Neural progenitor cell (in vitro differentiated cells): ENCODE results near the gene FAM53B. TPM values are rescaled to one million over a fixed set of nuclear protein-coding genes. Genes with fewer than 3 reads are reported as not detected.

Experiments used
- DNase-seq: peaks from one replicate; pipeline ENCODE4 v3.0.0-alpha.2; 2016; ENCODE audit warnings: low spot score
- H2AFZ ChIP-seq: fragments of 200-600 bp; sonication (generic); replicated peaks from 2 replicates; pipeline ENCODE4 v1.6.1; 2016; ENCODE audit warnings: antibody characterized with exemption
- H3F3A ChIP-seq: fragments of 200-600 bp; sonication (generic); 2 replicates; pipeline ENCODE4 v1.6.1; 2016; ENCODE audit warnings: antibody characterized with exemption, low read depth
- H3K27ac ChIP-seq: fragments of 200-600 bp; sonication (generic); 2 replicates; pipeline ENCODE4 v1.5.1; 2016; ENCODE audit warnings: mild to moderate bottlenecking
- H3K27me3 ChIP-seq: fragments of 200-600 bp; sonication (generic); 2 replicates; pipeline ENCODE4 v1.6.1; 2016; ENCODE audit warnings: mild to moderate bottlenecking, moderate library complexity
- H3K36me3 ChIP-seq: fragments of 200-600 bp; sonication (generic); 2 replicates; pipeline ENCODE4 v1.5.1; 2016
- H3K4me1 ChIP-seq: fragments of 200-600 bp; sonication (generic); 2 replicates; pipeline ENCODE4 v1.6.1; 2016; ENCODE audit warnings: mixed run types
- H3K4me2 ChIP-seq: fragments of 200-600 bp; sonication (generic); 2 replicates; pipeline ENCODE4 v1.6.1; 2016
- H3K4me3 ChIP-seq: fragments of 200-600 bp; sonication (generic); 2 replicates; pipeline ENCODE4 v1.5.1; 2016
- H3K79me2 ChIP-seq: fragments of 200-600 bp; sonication (generic); 2 replicates; pipeline ENCODE4 v1.6.1; 2016; ENCODE audit warnings: low read depth
- H3K9ac ChIP-seq: fragments of 200-600 bp; sonication (generic); 2 replicates; pipeline ENCODE4 v1.6.1; 2016
- H3K9me3 ChIP-seq: fragments of 200-600 bp; sonication (generic); 2 replicates; pipeline ENCODE4 v1.5.1; 2016; ENCODE audit warnings: low read depth
- H4K20me1 ChIP-seq: fragments of 200-600 bp; sonication (generic); 2 replicates; pipeline ENCODE4 v1.6.1; 2016; ENCODE audit warnings: low read depth
- H3K27ac Mint-ChIP-seq: 3 replicates; pipeline ENCODE4 v1.8.0; 2021; ENCODE audit warnings: mixed read lengths
- H3K27me3 Mint-ChIP-seq: 2 replicates; pipeline ENCODE4 v1.8.0; 2022; ENCODE audit warnings: low read depth, mild to moderate bottlenecking, inconsistent platforms, moderate library complexity, mixed read lengths; ENCODE audit not compliant: insufficient read depth
- H3K36me3 Mint-ChIP-seq: 3 replicates; pipeline ENCODE4 v1.8.0; 2021; ENCODE audit warnings: mixed read lengths
- H3K4me1 Mint-ChIP-seq: 3 replicates; pipeline ENCODE4 v1.8.0; 2021; ENCODE audit warnings: mixed read lengths
- H3K4me3 Mint-ChIP-seq: 3 replicates; pipeline ENCODE4 v1.8.0; 2021; ENCODE audit warnings: mild to moderate bottlenecking, moderate library complexity, mixed read lengths
- H3K9me3 Mint-ChIP-seq: 3 replicates; pipeline ENCODE4 v1.8.0; 2020; ENCODE audit warnings: mixed read lengths
- EZH2 ChIP-seq: fragments of 200-600 bp; sonication (generic); IDR thresholded peaks from 2 replicates; pipeline ENCODE4 v1.6.1; 2017; ENCODE audit warnings: antibody characterized with exemption, mild to moderate bottlenecking, moderate library complexity
- EZH2phosphoT487 ChIP-seq: fragments of 200-600 bp; sonication (generic); IDR thresholded peaks from 2 replicates; pipeline ENCODE4 v1.6.1; 2017; ENCODE audit warnings: antibody characterized with exemption
- total RNA-seq: library from RNA; depleted of rRNA; stranded (reverse); fragments of >200 nt; gene quantifications from 2 replicates; pipeline ENCODE4 v1.2.3, GENCODE V29; 2015; ENCODE audit warnings: low replicate concordance
- TF ChIP-seq, protein P1 (sequence below): fragments of 200-600 bp; sonication (generic); IDR thresholded peaks from 2 replicates; pipeline ENCODE4 v1.5.1; 2017; ENCODE audit warnings: antibody characterized with exemption, mild to moderate bottlenecking

FAM53B gene
- total RNA-seq, 1 donor from 2014 or later = 15.3 TPM

DNA sequence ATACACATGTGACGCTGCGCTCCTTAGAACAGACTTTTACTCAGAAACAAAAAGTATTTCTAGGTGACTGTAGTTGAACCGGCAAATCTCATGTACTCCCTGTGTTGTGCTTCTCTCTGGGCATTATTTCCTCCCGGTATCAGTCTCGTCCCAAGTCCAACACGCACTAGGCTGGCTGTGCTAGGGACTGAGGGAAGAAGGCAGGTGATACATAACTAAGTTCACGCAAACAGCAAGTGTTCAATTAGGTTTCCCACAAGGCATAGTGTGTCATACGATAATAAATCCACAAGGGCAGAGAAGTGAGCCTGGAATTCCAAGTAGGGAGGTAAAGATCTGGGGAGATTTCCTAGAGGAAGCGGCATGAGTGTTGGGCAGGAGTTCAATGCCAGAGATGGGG is 20.4 kb downstream of the FAM53B start:
- peaks cover 35% of the 10 kb centered on the region for H3K4me1 Mint-ChIP-seq
- H3K9ac ChIP-seq = no peak overlapping the region
- H3K4me3 ChIP-seq = no peak overlapping the region
- H3K27ac Mint-ChIP-seq = peak overlapping the region; percentile 30
- H3K79me2 ChIP-seq = peaks cover 95% of the 10 kb centered on the region
- H3K4me2 ChIP-seq = no peak overlapping the region
- no peak overlapping the region for H2AFZ ChIP-seq
- H4K20me1 ChIP-seq = peaks cover 99% of the 10 kb centered on the region
- H3K36me3 ChIP-seq = no peaks in the 10 kb centered on the region
- TF ChIP-seq, protein P1, sequence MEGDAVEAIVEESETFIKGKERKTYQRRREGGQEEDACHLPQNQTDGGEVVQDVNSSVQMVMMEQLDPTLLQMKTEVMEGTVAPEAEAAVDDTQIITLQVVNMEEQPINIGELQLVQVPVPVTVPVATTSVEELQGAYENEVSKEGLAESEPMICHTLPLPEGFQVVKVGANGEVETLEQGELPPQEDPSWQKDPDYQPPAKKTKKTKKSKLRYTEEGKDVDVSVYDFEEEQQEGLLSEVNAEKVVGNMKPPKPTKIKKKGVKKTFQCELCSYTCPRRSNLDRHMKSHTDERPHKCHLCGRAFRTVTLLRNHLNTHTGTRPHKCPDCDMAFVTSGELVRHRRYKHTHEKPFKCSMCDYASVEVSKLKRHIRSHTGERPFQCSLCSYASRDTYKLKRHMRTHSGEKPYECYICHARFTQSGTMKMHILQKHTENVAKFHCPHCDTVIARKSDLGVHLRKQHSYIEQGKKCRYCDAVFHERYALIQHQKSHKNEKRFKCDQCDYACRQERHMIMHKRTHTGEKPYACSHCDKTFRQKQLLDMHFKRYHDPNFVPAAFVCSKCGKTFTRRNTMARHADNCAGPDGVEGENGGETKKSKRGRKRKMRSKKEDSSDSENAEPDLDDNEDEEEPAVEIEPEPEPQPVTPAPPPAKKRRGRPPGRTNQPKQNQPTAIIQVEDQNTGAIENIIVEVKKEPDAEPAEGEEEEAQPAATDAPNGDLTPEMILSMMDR = no peak
- TF ChIP-seq EZH2phosphoT487 (no peak), EZH2 (no peak)
- H3K9me3 Mint-ChIP-seq = no peaks in the 10 kb centered on the region
- DNase-seq = no peak
- H3K27me3 ChIP-seq = no peaks in the 10 kb centered on the region
- H3K4me1 ChIP-seq = peaks cover 24% of the 10 kb centered on the region
- peaks cover 1% of the 10 kb centered on the region for H3K36me3 Mint-ChIP-seq
- H3K27me3 Mint-ChIP-seq = no peaks in the 10 kb centered on the region
- no peaks in the 10 kb centered on the region for H3F3A ChIP-seq
- H3K27ac ChIP-seq = no peak overlapping the region
- H3K4me3 Mint-ChIP-seq = no peak overlapping the region
- no peaks in the 10 kb centered on the region for H3K9me3 ChIP-seq

DNA sequence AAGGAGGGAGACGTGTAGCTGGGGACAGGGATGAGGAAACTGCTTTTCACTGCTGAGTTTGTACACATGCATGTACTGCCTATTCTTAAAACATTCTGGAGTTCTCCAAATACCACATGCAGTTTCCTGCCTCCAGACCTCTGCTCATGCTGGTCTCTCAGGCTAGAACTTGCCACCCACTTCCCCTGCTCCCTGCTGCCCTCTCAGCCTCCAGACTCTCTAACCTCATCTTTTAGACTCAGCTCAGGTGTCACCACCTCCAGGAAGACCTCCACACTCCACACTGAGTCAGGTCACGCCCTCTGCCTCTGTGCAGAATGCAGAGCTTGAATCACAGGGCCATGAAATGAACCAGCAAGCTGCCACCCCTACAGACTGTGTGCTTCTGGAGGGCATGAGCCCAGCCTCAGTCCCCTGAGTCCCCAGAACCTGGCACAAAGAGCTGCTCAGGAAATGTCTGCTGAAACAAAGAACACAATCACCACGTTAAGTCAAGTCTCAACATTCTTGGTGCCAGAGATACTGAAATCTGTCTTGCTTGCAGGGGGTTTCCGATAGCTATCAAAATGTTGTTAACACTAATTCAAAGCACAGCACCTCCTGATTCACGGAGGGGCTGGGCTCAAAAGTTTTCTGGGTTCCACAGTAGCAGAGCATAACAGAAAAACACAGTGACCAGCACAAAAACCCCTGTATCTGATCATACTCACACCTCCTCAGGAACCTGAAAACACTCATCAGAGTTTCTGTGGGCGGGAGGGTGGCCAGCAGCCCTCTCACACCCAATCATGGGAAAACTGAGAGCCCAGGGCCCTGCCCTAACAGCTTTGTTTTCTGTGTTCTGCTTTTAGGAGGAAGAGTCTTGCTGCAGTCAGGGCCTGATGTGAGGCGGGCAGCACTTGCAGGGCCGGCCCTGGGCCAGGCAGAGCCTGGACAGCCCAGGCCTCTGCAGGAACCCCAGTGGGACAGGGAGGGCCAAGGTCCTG is 21.1 kb downstream of the FAM53B start:
- H3F3A ChIP-seq = no peaks in the 10 kb centered on the region
- no peak for DNase-seq
- no peaks in the 10 kb centered on the region for H3K27me3 ChIP-seq
- no peak overlapping the region for H3K9ac ChIP-seq
- peaks cover 41% of the 10 kb centered on the region for H3K4me1 Mint-ChIP-seq
- peaks cover 99% of the 10 kb centered on the region for H4K20me1 ChIP-seq
- peak overlapping the region; percentile 37 for H3K27ac ChIP-seq
- peak overlapping the region; percentile 82 for H3K27ac Mint-ChIP-seq
- no peak overlapping the region for H3K4me3 ChIP-seq
- peaks cover 1% of the 10 kb centered on the region for H3K36me3 Mint-ChIP-seq
- H3K4me1 ChIP-seq = peaks cover 31% of the 10 kb centered on the region
- no peak overlapping the region for H3K4me3 Mint-ChIP-seq
- no peak overlapping the region for H2AFZ ChIP-seq
- no peaks in the 10 kb centered on the region for H3K36me3 ChIP-seq
- peaks cover 95% of the 10 kb centered on the region for H3K79me2 ChIP-seq
- no peaks in the 10 kb centered on the region for H3K27me3 Mint-ChIP-seq
- TF ChIP-seq EZH2phosphoT487 (no peak), EZH2 (no peak)
- TF ChIP-seq, protein P1 = no peak
- H3K9me3 Mint-ChIP-seq = no peaks in the 10 kb centered on the region
- no peaks in the 10 kb centered on the region for H3K9me3 ChIP-seq
- H3K4me2 ChIP-seq = no peak overlapping the region

DNA sequence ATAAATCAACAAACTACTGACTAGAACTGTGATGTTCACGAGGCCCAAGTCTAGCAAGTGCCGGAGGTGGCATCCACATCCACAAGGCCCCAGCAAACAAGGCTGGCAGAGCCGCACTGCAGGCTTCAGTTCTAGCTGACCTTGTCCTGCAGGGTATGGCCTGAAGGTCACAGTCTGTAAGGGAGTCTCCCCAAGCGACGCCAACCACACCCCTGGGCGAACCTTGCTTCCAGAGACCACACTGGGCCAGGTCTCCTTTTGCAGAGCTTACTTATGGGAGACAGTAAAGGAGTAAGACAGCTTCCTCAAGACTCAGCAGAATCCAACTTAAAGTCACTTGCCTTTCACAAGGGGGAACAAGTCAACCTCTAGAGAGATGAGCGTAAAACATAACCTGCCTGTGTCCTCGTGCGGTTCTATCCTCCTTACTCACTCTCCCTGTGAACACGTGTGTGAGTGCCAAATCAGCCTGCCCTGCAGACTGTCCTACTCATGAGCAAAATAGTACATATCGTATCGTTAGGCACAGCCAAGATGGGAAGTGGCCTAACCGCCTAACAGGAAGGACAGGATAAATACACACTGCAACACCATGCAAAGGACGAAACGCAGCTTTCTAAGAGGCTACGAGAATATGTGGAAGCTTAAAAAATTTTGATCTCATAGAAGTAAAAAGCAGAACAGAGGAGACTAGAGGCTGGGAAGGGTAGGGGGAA is 22.7 kb downstream of the FAM53B start:
- Mint-ChIP-seq H3K27me3 (no peaks in the 10 kb centered on the region), H3K27ac (no peak overlapping the region), H3K9me3 (no peaks in the 10 kb centered on the region), H3K36me3 (peaks cover 1% of the 10 kb centered on the region), H3K4me3 (no peak overlapping the region), H3K4me1 (peaks cover 57% of the 10 kb centered on the region)
- H3K9me3 ChIP-seq = no peaks in the 10 kb centered on the region
- peaks cover 99% of the 10 kb centered on the region for H4K20me1 ChIP-seq
- no peak overlapping the region for H3K4me2 ChIP-seq
- TF ChIP-seq EZH2phosphoT487 (no peak), EZH2 (no peak)
- TF ChIP-seq, protein P1 = no peak
- H3K9ac ChIP-seq = no peak overlapping the region
- no peaks in the 10 kb centered on the region for H3F3A ChIP-seq
- H3K27me3 ChIP-seq = no peaks in the 10 kb centered on the region
- DNase-seq = no peak
- H3K79me2 ChIP-seq = peaks cover 97% of the 10 kb centered on the region
- no peak overlapping the region for H3K27ac ChIP-seq
- H3K4me1 ChIP-seq = peaks cover 40% of the 10 kb centered on the region
- no peak overlapping the region for H2AFZ ChIP-seq
- no peaks in the 10 kb centered on the region for H3K36me3 ChIP-seq
- H3K4me3 ChIP-seq = no peak overlapping the region
